ENCODE data around the gene GRAMD2B.

GRCh38 chr5:126444137-126444536 lies 20.9 kb downstream of the GRAMD2B start:
- no peak for TF ChIP-seq POLR2AphosphoS5 (IDR thresholded peaks at IDR 0.05; ENCODE audit: low read depth, low read length)
- TF ChIP-seq, protein P1, sequence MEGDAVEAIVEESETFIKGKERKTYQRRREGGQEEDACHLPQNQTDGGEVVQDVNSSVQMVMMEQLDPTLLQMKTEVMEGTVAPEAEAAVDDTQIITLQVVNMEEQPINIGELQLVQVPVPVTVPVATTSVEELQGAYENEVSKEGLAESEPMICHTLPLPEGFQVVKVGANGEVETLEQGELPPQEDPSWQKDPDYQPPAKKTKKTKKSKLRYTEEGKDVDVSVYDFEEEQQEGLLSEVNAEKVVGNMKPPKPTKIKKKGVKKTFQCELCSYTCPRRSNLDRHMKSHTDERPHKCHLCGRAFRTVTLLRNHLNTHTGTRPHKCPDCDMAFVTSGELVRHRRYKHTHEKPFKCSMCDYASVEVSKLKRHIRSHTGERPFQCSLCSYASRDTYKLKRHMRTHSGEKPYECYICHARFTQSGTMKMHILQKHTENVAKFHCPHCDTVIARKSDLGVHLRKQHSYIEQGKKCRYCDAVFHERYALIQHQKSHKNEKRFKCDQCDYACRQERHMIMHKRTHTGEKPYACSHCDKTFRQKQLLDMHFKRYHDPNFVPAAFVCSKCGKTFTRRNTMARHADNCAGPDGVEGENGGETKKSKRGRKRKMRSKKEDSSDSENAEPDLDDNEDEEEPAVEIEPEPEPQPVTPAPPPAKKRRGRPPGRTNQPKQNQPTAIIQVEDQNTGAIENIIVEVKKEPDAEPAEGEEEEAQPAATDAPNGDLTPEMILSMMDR (IDR thresholded peaks at IDR 0.05) = no peak
- TF ChIP-seq TCF7L2 (IDR thresholded peaks at IDR 0.05; ENCODE audit: low read depth, low read length) = no peak
- TF ChIP-seq REST (IDR thresholded peaks at IDR 0.05; ENCODE audit: insufficient read depth in 1 of 2, low read depth in 2 of 2, low read length in 1 of 2) = no peak
